Right atrium auricular region (tissue), 2 donors: ENCODE measurements around the gene PCBP3. TPM values are rescaled to one million over a fixed set of nuclear protein-coding genes. Genes with fewer than 3 reads are reported as not detected.
"Not testable (repeated sequence)": the region's sequence is repeated elsewhere in the genome, so short reads cannot be mapped to it uniquely, and the experiment has no call there.

Experiments
- DNase-seq: peaks from one replicate; pipeline ENCODE4 v3.0.0-alpha.2; 2019; ENCODE audit warnings: low spot score
- H3K27ac ChIP-seq, 2 donors: fragments of 200-600 bp; sonication (generic); 1 replicate in 1 of 2; 2 replicates in 1 of 2; pipeline ENCODE4 v1.5.1; 2016 to 2019
- H3K27me3 ChIP-seq, 2 donors: fragments of 200-600 bp; sonication (generic); one replicate each; pipeline versions ENCODE4 v1.5.1 to v1.6.0; 2017 to 2019
- H3K36me3 ChIP-seq: fragments of 200-600 bp; sonication (generic); one replicate; pipeline ENCODE4 v1.5.1; 2016
- H3K4me1 ChIP-seq, 2 donors: fragments of 200-600 bp; sonication (generic); one replicate each; pipeline versions ENCODE4 v1.5.1 to v1.6.0; 2017 to 2019
- H3K4me3 ChIP-seq, 2 donors: fragments of 200-600 bp; sonication (generic); 1 replicate in 1 of 2; 2 replicates in 1 of 2; pipeline ENCODE4 v1.5.1; 2017 to 2019; ENCODE audit warnings: mild to moderate bottlenecking in 1 of 2, moderate library complexity in 1 of 2
- H3K9me3 ChIP-seq, 2 donors: fragments of 200-600 bp; sonication (generic); one replicate each; pipeline ENCODE4 v1.5.1; 2019
- total RNA-seq, 2 donors: library from RNA; depleted of rRNA; stranded (reverse); fragments of >200 nt; gene quantifications; one replicate each; pipeline ENCODE4 v1.1.0, GENCODE V29; 2016
- TF ChIP-seq, protein P1 (sequence below), 2 donors: fragments of 200-600 bp; sonication (generic); IDR thresholded peaks; one replicate each; pipeline ENCODE4 v1.5.1; 2019; ENCODE audit warnings: antibody characterized with exemption in 2 of 2

PCBP3 gene
- total RNA-seq, 2 donors from 2014 or later: 2.3 to 5.2 TPM

DNA sequence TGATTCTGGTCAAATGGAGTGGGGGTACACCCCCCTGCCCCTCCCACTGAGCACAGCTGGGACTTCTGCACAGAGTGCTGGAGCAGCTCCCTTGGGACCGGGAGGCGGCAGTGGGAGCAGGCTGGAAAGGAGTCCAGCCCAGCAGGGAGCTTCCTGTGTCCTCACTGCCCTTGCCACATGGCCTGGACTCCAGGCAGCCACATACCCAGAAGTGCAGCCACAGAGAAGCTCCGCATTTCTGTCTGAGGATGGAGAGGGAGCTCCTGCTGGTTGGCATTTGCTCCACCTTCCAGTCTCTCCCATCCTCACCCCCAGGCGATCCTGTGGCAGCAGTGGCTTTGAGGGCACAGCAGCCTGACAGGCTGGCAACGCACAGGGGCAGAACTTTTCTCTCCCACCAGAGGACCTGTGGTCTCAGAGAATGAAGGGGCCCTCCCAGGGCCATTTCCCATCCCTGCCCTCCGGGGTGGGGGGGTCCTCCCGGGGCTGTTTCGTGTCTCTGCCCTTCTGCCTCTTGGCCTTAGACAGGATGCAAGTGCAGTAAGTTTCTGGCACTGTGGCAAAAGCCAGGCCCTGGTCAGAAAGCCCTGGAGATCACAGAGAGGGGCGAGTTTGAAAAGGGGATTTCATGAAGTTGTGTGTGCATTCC is 234.4 kb downstream of the PCBP3 start:
- no peak overlapping the region for H3K4me3 ChIP-seq
- no peaks in the 10 kb centered on the region for H3K36me3 ChIP-seq
- H3K4me1 ChIP-seq: peaks cover 0 to 11% of the 10 kb centered on the region in 2 donors
- H3K27ac ChIP-seq: no peak overlapping the region
- no peaks in the 10 kb centered on the region for H3K27me3 ChIP-seq
- no peaks in the 10 kb centered on the region for H3K9me3 ChIP-seq
- TF ChIP-seq, protein P1, sequence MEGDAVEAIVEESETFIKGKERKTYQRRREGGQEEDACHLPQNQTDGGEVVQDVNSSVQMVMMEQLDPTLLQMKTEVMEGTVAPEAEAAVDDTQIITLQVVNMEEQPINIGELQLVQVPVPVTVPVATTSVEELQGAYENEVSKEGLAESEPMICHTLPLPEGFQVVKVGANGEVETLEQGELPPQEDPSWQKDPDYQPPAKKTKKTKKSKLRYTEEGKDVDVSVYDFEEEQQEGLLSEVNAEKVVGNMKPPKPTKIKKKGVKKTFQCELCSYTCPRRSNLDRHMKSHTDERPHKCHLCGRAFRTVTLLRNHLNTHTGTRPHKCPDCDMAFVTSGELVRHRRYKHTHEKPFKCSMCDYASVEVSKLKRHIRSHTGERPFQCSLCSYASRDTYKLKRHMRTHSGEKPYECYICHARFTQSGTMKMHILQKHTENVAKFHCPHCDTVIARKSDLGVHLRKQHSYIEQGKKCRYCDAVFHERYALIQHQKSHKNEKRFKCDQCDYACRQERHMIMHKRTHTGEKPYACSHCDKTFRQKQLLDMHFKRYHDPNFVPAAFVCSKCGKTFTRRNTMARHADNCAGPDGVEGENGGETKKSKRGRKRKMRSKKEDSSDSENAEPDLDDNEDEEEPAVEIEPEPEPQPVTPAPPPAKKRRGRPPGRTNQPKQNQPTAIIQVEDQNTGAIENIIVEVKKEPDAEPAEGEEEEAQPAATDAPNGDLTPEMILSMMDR (IDR thresholded peaks at IDR 0.05): no peak
- no peak for DNase-seq

DNA sequence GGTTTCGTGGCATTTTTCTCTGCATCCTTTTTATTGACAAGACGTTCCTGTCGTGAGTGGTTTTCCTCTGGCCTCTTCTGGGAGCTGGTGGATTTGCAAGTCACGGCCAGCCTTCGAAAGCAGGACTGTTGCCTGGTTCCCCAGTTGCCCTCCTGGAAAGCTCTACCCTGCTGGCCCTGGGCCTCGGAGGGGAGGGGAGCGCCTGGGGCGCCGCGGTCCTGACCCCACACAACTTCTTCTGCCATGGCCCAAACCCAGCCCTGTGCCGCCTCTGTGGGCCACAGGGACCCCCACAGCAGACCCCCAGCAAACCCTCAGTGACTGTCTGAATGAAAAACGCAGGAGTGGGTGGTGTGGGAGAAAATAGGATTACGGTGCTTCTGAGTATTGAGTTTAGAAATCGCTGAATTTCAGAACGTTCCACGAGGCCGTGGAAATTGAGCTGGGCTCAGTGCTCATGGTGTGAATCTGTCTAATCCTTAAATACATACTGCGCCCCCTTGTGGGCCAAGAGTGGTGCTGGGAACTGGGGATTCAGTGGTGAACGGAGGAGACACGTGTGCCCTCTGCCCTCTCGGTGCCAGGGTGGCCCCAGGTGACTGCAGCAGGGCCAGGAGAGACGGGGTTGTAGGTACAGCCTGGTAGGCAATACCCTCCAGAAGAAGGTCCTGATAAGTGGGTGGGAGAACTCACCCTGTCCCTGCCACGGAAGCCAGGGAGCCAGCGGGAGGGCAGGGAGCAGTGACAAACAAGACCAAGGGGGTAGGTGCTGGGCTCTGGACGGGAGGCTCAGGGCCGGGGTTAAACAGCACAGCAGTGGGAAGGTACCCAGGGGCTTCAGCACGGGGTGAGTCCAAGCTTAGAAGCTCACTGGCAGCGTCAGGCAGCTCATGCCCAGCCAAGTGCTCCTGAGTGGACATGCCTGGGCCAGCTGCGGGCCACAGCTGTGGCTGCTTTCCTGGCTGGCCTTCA is 236.9 kb downstream of the PCBP3 start:
- H3K27ac ChIP-seq: no peak overlapping the region
- no peak for DNase-seq
- H3K9me3 ChIP-seq: no peaks in the 10 kb centered on the region
- H3K36me3 ChIP-seq: no peaks in the 10 kb centered on the region
- no peak overlapping the region for H3K4me3 ChIP-seq
- H3K4me1 ChIP-seq: peaks cover 0 to 12% of the 10 kb centered on the region in 2 donors
- TF ChIP-seq, protein P1 (IDR thresholded peaks at IDR 0.05): peak; percentile 35 to 69
- no peaks in the 10 kb centered on the region for H3K27me3 ChIP-seq

DNA sequence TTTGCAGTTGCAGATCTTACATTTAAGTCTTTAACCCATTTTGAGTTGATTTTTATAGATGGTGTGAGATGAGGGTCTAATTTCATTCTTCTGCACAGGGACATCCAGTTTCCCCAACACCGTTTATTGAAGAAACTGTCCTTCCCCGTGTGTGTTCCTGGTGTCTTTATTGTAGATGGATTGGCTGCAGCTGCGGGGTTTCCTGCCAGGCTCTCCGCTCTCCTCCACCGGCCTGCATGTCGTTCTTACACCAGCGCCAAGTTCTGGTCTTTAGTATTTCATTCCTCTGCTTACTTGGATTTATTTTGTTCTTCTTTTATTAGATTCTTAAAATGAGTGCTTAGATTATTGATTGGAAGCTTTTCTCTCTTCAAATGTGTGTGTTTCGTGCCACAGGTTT is 239.1 kb downstream of the PCBP3 start:
- no peaks in the 10 kb centered on the region for H3K27me3 ChIP-seq
- no peaks in the 10 kb centered on the region for H3K9me3 ChIP-seq
- no peak overlapping the region for H3K4me3 ChIP-seq
- no peaks in the 10 kb centered on the region for H3K36me3 ChIP-seq
- TF ChIP-seq, protein P1 (IDR thresholded peaks at IDR 0.05): no peak
- H3K4me1 ChIP-seq: peaks cover 0 to 29% of the 10 kb centered on the region in 2 donors
- DNase-seq: no peak
- H3K27ac ChIP-seq: no peak overlapping the region

DNA sequence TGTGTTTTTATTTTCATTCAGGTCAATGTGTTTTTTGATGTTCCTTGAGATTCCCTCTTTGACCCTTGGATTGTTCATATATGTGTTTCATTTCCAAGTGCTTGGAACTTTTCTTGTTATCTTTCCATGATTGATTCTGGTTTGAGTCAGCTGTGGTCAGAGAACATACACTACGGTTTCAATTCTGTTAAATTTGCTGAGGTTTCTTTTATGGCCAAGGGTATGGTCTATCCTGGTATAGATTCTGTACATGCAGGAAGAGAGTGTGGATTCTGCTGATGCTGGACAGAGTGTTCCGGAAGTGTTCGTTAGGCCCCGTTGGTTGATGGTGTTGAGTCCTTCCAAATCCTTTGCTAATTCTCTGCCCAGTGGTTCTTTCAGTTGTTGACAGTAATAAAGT is 239.6 kb downstream of the PCBP3 start:
- Histone ChIP-seq H3K27me3 (no peaks in the 10 kb centered on the region), H3K27ac (no peak overlapping the region), H3K4me1 (peaks cover 0 to 34% of the 10 kb centered on the region in 2 donors), H3K9me3 (no peaks in the 10 kb centered on the region), H3K4me3 (no peak overlapping the region), H3K36me3 (no peaks in the 10 kb centered on the region)
- TF ChIP-seq, protein P1 (IDR thresholded peaks at IDR 0.05): no peak
- DNase-seq: no peak

DNA sequence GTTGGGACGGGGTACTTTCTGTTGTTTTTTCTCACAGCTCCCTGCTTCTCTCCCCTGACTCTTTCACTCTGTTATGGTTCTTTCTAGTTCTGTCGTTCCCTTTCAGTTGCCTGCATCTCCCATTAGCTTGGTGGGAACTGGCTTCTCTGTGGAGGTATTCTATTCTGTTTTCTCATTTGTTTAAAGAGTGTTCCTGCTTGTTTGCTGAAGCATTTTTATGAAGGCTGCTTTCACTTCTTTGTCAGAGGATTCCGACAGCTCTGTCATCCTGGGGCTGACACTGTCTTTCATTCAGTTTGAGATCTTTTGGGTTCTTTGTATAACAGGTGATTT is 242.0 kb downstream of the PCBP3 start:
- TF ChIP-seq, protein P1 (IDR thresholded peaks at IDR 0.05): no peak
- no peaks in the 10 kb centered on the region for H3K36me3 ChIP-seq
- peak overlapping the region; percentile 33 to 81 for H3K27ac ChIP-seq
- H3K9me3 ChIP-seq: no peaks in the 10 kb centered on the region
- DNase-seq: no peak
- no peak overlapping the region for H3K4me3 ChIP-seq
- H3K27me3 ChIP-seq: no peaks in the 10 kb centered on the region
- H3K4me1 ChIP-seq: peaks cover 0 to 41% of the 10 kb centered on the region in 2 donors

DNA sequence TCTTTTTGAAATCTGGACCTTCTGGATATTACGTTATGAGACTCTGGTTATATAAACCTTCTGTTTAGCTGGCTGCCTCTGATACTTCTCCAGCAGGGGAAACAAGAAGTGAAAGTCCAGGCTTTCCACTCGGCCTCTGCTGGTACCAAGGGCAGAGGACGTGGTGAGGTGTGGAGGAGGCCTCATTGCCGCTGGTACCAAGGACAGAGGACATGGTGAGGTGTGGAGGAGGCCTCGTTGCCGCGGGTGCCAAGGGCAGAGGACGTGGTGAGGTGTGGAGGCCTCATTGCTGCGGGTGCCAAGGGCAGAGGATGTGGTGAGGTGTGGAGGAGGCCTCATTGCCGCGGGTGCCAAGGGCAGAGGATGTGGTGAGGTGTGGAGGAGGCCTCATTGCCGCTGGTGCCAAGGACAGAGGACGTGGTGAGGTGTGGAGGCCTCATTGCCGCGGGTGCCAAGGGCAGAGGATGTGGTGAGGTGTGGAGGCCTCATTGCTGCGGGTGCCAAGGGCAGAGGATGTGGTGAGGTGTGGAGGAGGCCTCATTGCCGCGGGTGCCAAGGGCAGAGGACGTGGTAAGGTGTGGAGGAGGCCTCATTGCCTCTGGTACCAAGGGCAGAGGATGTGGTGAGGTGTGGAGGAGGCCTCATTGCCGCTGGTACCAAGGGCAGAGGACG is 242.5 kb downstream of the PCBP3 start:
- not testable (repeated sequence) for H3K4me3 ChIP-seq, DNase-seq, H3K36me3 ChIP-seq, H3K27me3 ChIP-seq, H3K9me3 ChIP-seq
- Histone ChIP-seq H3K27ac (peak overlapping the region; percentile 80 to 81), H3K4me1 (peaks cover 0 to 35% of the 10 kb centered on the region in 2 donors)
